NT2/D1 (cell line): ENCODE results near the gene RSRC1.

Source experiments
- DNase-seq: peaks from one replicate; pipeline ENCODE4 v3.0.0-alpha.2; 2011; ENCODE audit warnings: low read depth, low spot score
- H3K27me3 ChIP-seq: 2 replicates; pipeline ENCODE4 v1.6.0; 2011; ENCODE audit warnings: mild to moderate bottlenecking; ENCODE audit not compliant: insufficient read length, insufficient read depth
- H3K36me3 ChIP-seq: 2 replicates; pipeline ENCODE4 v1.6.1; 2011; ENCODE audit warnings: mild to moderate bottlenecking, low read length, mixed read lengths; ENCODE audit not compliant: insufficient read depth, insufficient read length
- H3K4me1 ChIP-seq: 2 replicates; pipeline ENCODE4 v1.5.1; 2011; ENCODE audit not compliant: insufficient read depth, insufficient read length
- H3K4me3 ChIP-seq: 2 replicates; pipeline ENCODE4 v1.5.1; 2011; ENCODE audit warnings: low read depth; ENCODE audit not compliant: insufficient read length
- H3K9ac ChIP-seq: 2 replicates; pipeline ENCODE4 v1.6.0; 2011; ENCODE audit warnings: low read depth; ENCODE audit not compliant: insufficient read length
- H3K9me3 ChIP-seq: 2 replicates; pipeline ENCODE4 v1.5.1; 2011; ENCODE audit warnings: mild to moderate bottlenecking, low read length; ENCODE audit not compliant: insufficient read depth
- SUZ12 ChIP-seq: IDR thresholded peaks from 2 replicates; pipeline ENCODE4 v1.6.1; 2011; ENCODE audit not compliant: insufficient read length, insufficient read depth; ENCODE audit errors: extremely low read depth
- YY1 ChIP-seq: IDR thresholded peaks from 2 replicates; pipeline ENCODE4 v1.6.1; 2011; ENCODE audit not compliant: insufficient read length, insufficient read depth
- ZNF274 ChIP-seq: IDR thresholded peaks from 2 replicates; pipeline ENCODE4 v1.6.1; 2011; ENCODE audit warnings: mild to moderate bottlenecking, low read depth, low read length

Gene RSRC1

GRCh38 chr3:158419820-158420653 lies 310.1 kb downstream of the RSRC1 start:
- TF ChIP-seq YY1 (no peak), ZNF274 (no peak), SUZ12 (no peak)
- DNase-seq, result no peak
- H3K36me3 ChIP-seq, result no peaks in the 10 kb centered on the region
- H3K9me3 ChIP-seq, result no peaks in the 10 kb centered on the region
- no peak overlapping the region for H3K4me3 ChIP-seq
- H3K27me3 ChIP-seq, result no peaks in the 10 kb centered on the region
- H3K4me1 ChIP-seq, result no peaks in the 10 kb centered on the region
- H3K9ac ChIP-seq, result no peak overlapping the region

- TF ChIP-seq ZNF274 (no peak), SUZ12 (no peak), YY1 (no peak)
- no peak for DNase-seq
- H3K9ac ChIP-seq, result no peak overlapping the region
- H3K4me1 ChIP-seq, result no peaks in the 10 kb centered on the region
- H3K4me3 ChIP-seq, result no peak overlapping the region
- no peaks in the 10 kb centered on the region for H3K9me3 ChIP-seq
- no peaks in the 10 kb centered on the region for H3K27me3 ChIP-seq
- no peaks in the 10 kb centered on the region for H3K36me3 ChIP-seq
These were observed 310.9 kb downstream of the RSRC1 start for GRCh38 chr3:158420654-158421396.

- H3K36me3 ChIP-seq, result no peaks in the 10 kb centered on the region
- H3K9ac ChIP-seq, result no peak overlapping the region
- H3K4me1 ChIP-seq, result no peaks in the 10 kb centered on the region
- no peak for DNase-seq
- H3K9me3 ChIP-seq, result no peaks in the 10 kb centered on the region
- no peak for TF ChIP-seq ZNF274
- TF ChIP-seq YY1, result no peak
- TF ChIP-seq SUZ12, result no peak
- no peaks in the 10 kb centered on the region for H3K27me3 ChIP-seq
- no peak overlapping the region for H3K4me3 ChIP-seq
These were observed 320.6 kb downstream of the RSRC1 start for GRCh38 chr3:158430448-158430847.

GRCh38 chr3:158430968-158431367 lies 321.1 kb downstream of the RSRC1 start:
- H3K4me3 ChIP-seq, result no peak overlapping the region
- H3K4me1 ChIP-seq, result no peaks in the 10 kb centered on the region
- no peaks in the 10 kb centered on the region for H3K36me3 ChIP-seq
- no peaks in the 10 kb centered on the region for H3K27me3 ChIP-seq
- TF ChIP-seq ZNF274, result no peak
- no peak for TF ChIP-seq YY1
- TF ChIP-seq SUZ12, result no peak
- H3K9me3 ChIP-seq, result no peaks in the 10 kb centered on the region
- H3K9ac ChIP-seq, result no peak overlapping the region
- no peak for DNase-seq

- Histone ChIP-seq H3K4me3 (no peak overlapping the region), H3K36me3 (no peaks in the 10 kb centered on the region), H3K27me3 (no peaks in the 10 kb centered on the region), H3K9me3 (no peaks in the 10 kb centered on the region), H3K9ac (no peak overlapping the region), H3K4me1 (no peaks in the 10 kb centered on the region)
- TF ChIP-seq YY1 (no peak), SUZ12 (no peak), ZNF274 (no peak)
- no peak for DNase-seq
These were observed 321.9 kb downstream of the RSRC1 start for GRCh38 chr3:158431829-158432228.

GRCh38 chr3:158434412-158435038 lies 324.6 kb downstream of the RSRC1 start:
- no peak overlapping the region for H3K9ac ChIP-seq
- H3K36me3 ChIP-seq, result no peaks in the 10 kb centered on the region
- TF ChIP-seq ZNF274 (no peak), YY1 (no peak), SUZ12 (no peak)
- H3K4me3 ChIP-seq, result no peak overlapping the region
- no peaks in the 10 kb centered on the region for H3K4me1 ChIP-seq
- DNase-seq, result peak; percentile 51
- no peaks in the 10 kb centered on the region for H3K9me3 ChIP-seq
- no peaks in the 10 kb centered on the region for H3K27me3 ChIP-seq

GRCh38 chr3:158443632-158444031 lies 333.7 kb downstream of the RSRC1 start:
- Histone ChIP-seq H3K9me3 (no peaks in the 10 kb centered on the region), H3K36me3 (no peaks in the 10 kb centered on the region), H3K9ac (no peak overlapping the region), H3K27me3 (no peaks in the 10 kb centered on the region), H3K4me3 (no peak overlapping the region), H3K4me1 (no peaks in the 10 kb centered on the region)
- TF ChIP-seq ZNF274 (no peak), YY1 (no peak), SUZ12 (no peak)
- DNase-seq, result no peak
